HCT116 (cell line): ENCODE measurements around the gene COX6A2. TPM values are rescaled to one million over a fixed set of nuclear protein-coding genes. Genes with fewer than 3 reads are reported as not detected.

Source experiments
- ATAC-seq: fragments of 200-7000 bp; cut with Tn5 transposase; 2 replicates; pipeline ENCODE4 v1.9.1; 2020; ENCODE audit warnings: mild to moderate bottlenecking, moderate library complexity
- BruUV-seq: library from RNA; stranded (reverse); fragments of 400-500 nt; replicated peaks from 2 replicates; lab custom pipeline; 2021; lab: Mats Ljungman, UMichigan
- CTCF ChIA-PET: fragments of 300-600 bp; sonication (Branson Sonifier 250); formaldehyde crosslinking; loops from one replicate; lab custom pipeline; 2021; ENCODE audit warnings: antibody characterized with exemption; lab: Charles Lee
- POLR2A ChIA-PET: fragments of 300-600, 350-600 bp; sonication (Branson Sonifier 250); formaldehyde crosslinking; loops from one replicate; lab custom pipeline; 2021; ENCODE audit warnings: antibody characterized with exemption; lab: Charles Lee
- RAD21 ChIA-PET, 2 experiments: fragments of 300-600 bp; sonication (Branson Sonifier 250); formaldehyde crosslinking; loops; one replicate each; lab custom pipeline; 2023; ENCODE audit warnings: low total read pairs in 2 of 2; ENCODE audit not compliant: uncharacterized antibody in 2 of 2, unreplicated experiment in 2 of 2, low non-redundant PET in 1 of 2; lab: Charles Lee
- DNase-seq: peaks from one replicate; pipeline ENCODE4 v3.0.0-alpha.2; 2010; ENCODE audit warnings: low read depth, low spot score
- H2AFZ ChIP-seq: fragments of 200-600 bp; shearing (Covaris generic), sonication (generic); 2 replicates; pipeline ENCODE4 v1.6.1; 2017; ENCODE audit warnings: low read depth, mixed run types, mixed read lengths, antibody characterized with exemption, low read length; ENCODE audit not compliant: poor library complexity, severe bottlenecking
- H3K27ac ChIP-seq: 2 replicates; pipeline ENCODE4 v1.5.1; 2012; ENCODE audit warnings: low read depth, low read length
- H3K27me3 ChIP-seq: fragments of 200-600 bp; sonication (generic); 2 replicates; pipeline ENCODE4 v1.6.1; 2016; ENCODE audit warnings: mixed run types, low read length, mixed read lengths; ENCODE audit not compliant: insufficient read depth
- H3K36me3 ChIP-seq, 2 experiments: fragments of 200-500 bp in 1 of 2; fragments of 200-600 bp in 1 of 2; sonication (Bioruptor generic) in 1 of 2; sonication (generic) in 1 of 2; 2 replicates each; pipeline versions ENCODE4 v1.5.1 to v1.6.1; 2014 to 2016; ENCODE audit warnings: low read length in 2 of 2, inconsistent platforms in 1 of 2, mixed read lengths in 1 of 2, mixed run types in 1 of 2; ENCODE audit not compliant: insufficient read depth in 2 of 2, control insufficient read depth in 1 of 2
- H3K4me1 ChIP-seq, 2 experiments: fragments of 200-600 bp in 1 of 2; sonication (generic) in 1 of 2; 2 replicates each; pipeline versions ENCODE4 v1.5.1 to v1.6.1; 2012 to 2017; ENCODE audit warnings: low read length in 2 of 2, inconsistent platforms in 1 of 2, mild to moderate bottlenecking in 1 of 2, mixed read lengths in 1 of 2, mixed run types in 1 of 2, moderate library complexity in 1 of 2; ENCODE audit not compliant: insufficient read depth in 2 of 2, control insufficient read depth in 1 of 2
- H3K4me2 ChIP-seq: fragments of 200-600 bp; sonication (generic); 2 replicates; pipeline ENCODE4 v1.6.1; 2017; ENCODE audit warnings: mixed run types, low read length, mixed read lengths
- H3K4me3 ChIP-seq, 2 experiments: fragments of 200-600 bp in 1 of 2; sonication (generic) in 1 of 2; replicated peaks in 1 of 2; 2 replicates each; pipeline ENCODE4 v1.5.1; 2011 to 2016; ENCODE audit warnings: low read length in 2 of 2, control low read depth in 1 of 2, low read depth in 1 of 2, mild to moderate bottlenecking in 1 of 2, mixed read lengths in 1 of 2, mixed run types in 1 of 2
- H3K79me2 ChIP-seq: fragments of 200-600 bp; sonication (generic); 2 replicates; pipeline ENCODE4 v1.6.1; 2017; ENCODE audit warnings: mild to moderate bottlenecking, mixed run types, low read length, moderate library complexity, mixed read lengths; ENCODE audit not compliant: insufficient read depth
- H3K9ac ChIP-seq: fragments of 200-600 bp; sonication (generic); 2 replicates; pipeline ENCODE4 v1.6.1; 2016; ENCODE audit warnings: low read length, mixed read lengths
- H3K9me2 ChIP-seq: fragments of 200-600 bp; sonication (generic), shearing (Covaris generic); 2 replicates; pipeline ENCODE4 v1.6.1; 2017; ENCODE audit warnings: mixed run types, mild to moderate bottlenecking, moderate library complexity; ENCODE audit not compliant: insufficient read depth
- H3K9me3 ChIP-seq, 2 experiments: fragments of 200-500 bp in 1 of 2; fragments of 200-600 bp in 1 of 2; sonication (Bioruptor generic) in 1 of 2; sonication (generic) in 1 of 2; 2 replicates each; pipeline ENCODE4 v1.6.1; 2014 to 2017; ENCODE audit warnings: low read length in 2 of 2, mixed read lengths in 2 of 2, inconsistent platforms in 1 of 2, low read depth in 1 of 2, mild to moderate bottlenecking in 1 of 2, mixed run types in 1 of 2, moderate library complexity in 1 of 2; ENCODE audit not compliant: control insufficient read depth in 1 of 2, insufficient read depth in 1 of 2
- H4K20me1 ChIP-seq: fragments of 200-600 bp; sonication (generic), shearing (Covaris generic); 2 replicates; pipeline ENCODE4 v1.6.1; 2017; ENCODE audit warnings: mixed run types, mild to moderate bottlenecking, moderate library complexity; ENCODE audit not compliant: insufficient read depth
- CBX3 ChIP-seq: IDR thresholded peaks from 2 replicates; pipeline ENCODE4 v1.6.1; 2012; ENCODE audit warnings: low read depth
- CTCF ChIP-seq, 3 experiments: fragments of 200-600 bp in 1 of 3; sonication (generic) in 1 of 3; IDR thresholded peaks in 2 of 3; conservative IDR thresholded peaks in 1 of 3; 2 replicates each; pipeline ENCODE4 v1.5.1; 2012 to 2017; ENCODE audit warnings: low read depth in 2 of 3, low read length in 2 of 3, antibody characterized with exemption in 1 of 3, borderline replicate concordance in 1 of 3, control low read depth in 1 of 3, mild to moderate bottlenecking in 1 of 3, mixed read lengths in 1 of 3, mixed run types in 1 of 3, moderate library complexity in 1 of 3; ENCODE audit not compliant: insufficient read depth in 1 of 3
- EGR1 ChIP-seq: IDR thresholded peaks from 2 replicates; pipeline ENCODE4 v1.6.1; 2012; ENCODE audit warnings: low read depth
- EZH2 ChIP-seq: fragments of 200-600 bp; sonication (generic); IDR thresholded peaks from 2 replicates; pipeline ENCODE4 v1.6.1; 2017; ENCODE audit warnings: antibody characterized with exemption, mixed run types
- EZH2phosphoT487 ChIP-seq: fragments of 200-600 bp; IDR thresholded peaks from 2 replicates; pipeline ENCODE4 v1.6.1; 2018; ENCODE audit warnings: antibody characterized with exemption, borderline replicate concordance
- JUND ChIP-seq: IDR thresholded peaks from 2 replicates; pipeline ENCODE4 v1.6.1; 2012
- POLR2A ChIP-seq: IDR thresholded peaks from 2 replicates; pipeline ENCODE4 v1.7.0; 2011; ENCODE audit warnings: borderline replicate concordance; ENCODE audit not compliant: insufficient read depth, insufficient read length; ENCODE audit errors: extremely low read depth
- POLR2AphosphoS5 ChIP-seq: IDR thresholded peaks from 2 replicates; pipeline ENCODE4 v1.6.1; 2011; ENCODE audit warnings: mild to moderate bottlenecking, low read depth, low read length, moderate library complexity
- RAD21 ChIP-seq: IDR thresholded peaks from 2 replicates; pipeline ENCODE4 v1.6.1; 2012; ENCODE audit warnings: low read depth, mild to moderate bottlenecking
- SIN3A ChIP-seq: IDR thresholded peaks from 2 replicates; pipeline ENCODE4 v1.6.1; 2012; ENCODE audit warnings: low read depth
- SRF ChIP-seq: IDR thresholded peaks from 2 replicates; pipeline ENCODE4 v1.6.1; 2012; ENCODE audit warnings: low read depth
- TCF7L2 ChIP-seq: IDR thresholded peaks from 2 replicates; pipeline ENCODE4 v1.7.0; 2011; ENCODE audit warnings: borderline replicate concordance, inconsistent platforms; ENCODE audit not compliant: insufficient read depth, insufficient read length; ENCODE audit errors: extremely low read depth
- ZNF274 ChIP-seq: fragments of 200-500 bp; sonication (Bioruptor generic); IDR thresholded peaks from 2 replicates; pipeline ENCODE4 v1.6.1; 2014; ENCODE audit warnings: mild to moderate bottlenecking, low read depth, low read length, inconsistent platforms
- intact Hi-C: fragments of 100-400 bp; cut with micrococcal nuclease; formaldehyde crosslinking; loops from 2 replicates; pipeline ENCODE4 v1.10.0; 2022
- total RNA-seq: library from RNA; stranded (reverse); gene quantifications from one replicate; pipeline ENCODE4 v1.2.1, GENCODE V29; 2021; ENCODE audit not compliant: unreplicated experiment
- TF ChIP-seq, protein P1 (sequence below): IDR thresholded peaks from 2 replicates; pipeline ENCODE4 v1.6.1; 2012
- TF ChIP-seq, protein P2 (sequence below): IDR thresholded peaks from 2 replicates; pipeline ENCODE4 v1.6.1; 2011; ENCODE audit warnings: mild to moderate bottlenecking, low read length, moderate library complexity; ENCODE audit not compliant: insufficient replicate concordance; ENCODE audit errors: extremely low read depth
- TF ChIP-seq, protein P3 (sequence below): IDR thresholded peaks from 2 replicates; pipeline ENCODE4 v1.6.1; 2012

The COX6A2 gene
- total RNA-seq, 1 experiment from 2014 or later, result not detected

GRCh38 chr16:31400191-31400590 is 28.0 kb downstream of the COX6A2 start:
- no peak overlapping the region for H3K27ac ChIP-seq
- no peaks in the 10 kb centered on the region for H3K9me2 ChIP-seq
- no peak overlapping the region for H3K4me3 ChIP-seq
- no peaks in the 10 kb centered on the region for H4K20me1 ChIP-seq
- no peak overlapping the region for H3K9ac ChIP-seq
- H3K4me1 ChIP-seq, result peaks cover 9 to 18% of the 10 kb centered on the region in 2 experiments
- peaks cover 0 to 7% of the 10 kb centered on the region in 2 experiments; a peak in 1 of 4 replicates for H3K9me3 ChIP-seq
- H3K79me2 ChIP-seq, result peaks cover 36% of the 10 kb centered on the region
- BruUV-seq, result no TSS peak
- ATAC-seq (no peak), DNase-seq (no peak)
- H3K36me3 ChIP-seq, result peaks cover 0 to 14% of the 10 kb centered on the region in 2 experiments; a peak in 1 of 4 replicates
- TF ChIP-seq ZNF274 (no peak), SRF (no peak), EZH2phosphoT487 (no peak), EGR1 (no peak), SIN3A (no peak), CBX3 (no peak), POLR2AphosphoS5 (no peak), JUND (no peak), EZH2 (no peak), POLR2A (no peak), RAD21 (no peak), TCF7L2 (no peak), CTCF (IDR thresholded peaks at IDR 0.05 in 2 of 3, conservative IDR thresholded peaks at IDR 0.05 in 1 of 3; ENCODE audit: borderline replicate concordance in 1 of 3, insufficient read depth in 1 of 3, low read depth in 2 of 3, low read length in 2 of 3) (no peak)
- TF ChIP-seq, protein P1, sequence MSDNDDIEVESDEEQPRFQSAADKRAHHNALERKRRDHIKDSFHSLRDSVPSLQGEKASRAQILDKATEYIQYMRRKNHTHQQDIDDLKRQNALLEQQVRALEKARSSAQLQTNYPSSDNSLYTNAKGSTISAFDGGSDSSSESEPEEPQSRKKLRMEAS, result no peak
- TF ChIP-seq, protein P2, sequence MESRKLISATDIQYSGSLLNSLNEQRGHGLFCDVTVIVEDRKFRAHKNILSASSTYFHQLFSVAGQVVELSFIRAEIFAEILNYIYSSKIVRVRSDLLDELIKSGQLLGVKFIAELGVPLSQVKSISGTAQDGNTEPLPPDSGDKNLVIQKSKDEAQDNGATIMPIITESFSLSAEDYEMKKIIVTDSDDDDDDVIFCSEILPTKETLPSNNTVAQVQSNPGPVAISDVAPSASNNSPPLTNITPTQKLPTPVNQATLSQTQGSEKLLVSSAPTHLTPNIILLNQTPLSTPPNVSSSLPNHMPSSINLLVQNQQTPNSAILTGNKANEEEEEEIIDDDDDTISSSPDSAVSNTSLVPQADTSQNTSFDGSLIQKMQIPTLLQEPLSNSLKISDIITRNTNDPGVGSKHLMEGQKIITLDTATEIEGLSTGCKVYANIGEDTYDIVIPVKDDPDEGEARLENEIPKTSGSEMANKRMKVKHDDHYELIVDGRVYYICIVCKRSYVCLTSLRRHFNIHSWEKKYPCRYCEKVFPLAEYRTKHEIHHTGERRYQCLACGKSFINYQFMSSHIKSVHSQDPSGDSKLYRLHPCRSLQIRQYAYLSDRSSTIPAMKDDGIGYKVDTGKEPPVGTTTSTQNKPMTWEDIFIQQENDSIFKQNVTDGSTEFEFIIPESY, result no peak
- TF ChIP-seq, protein P3, sequence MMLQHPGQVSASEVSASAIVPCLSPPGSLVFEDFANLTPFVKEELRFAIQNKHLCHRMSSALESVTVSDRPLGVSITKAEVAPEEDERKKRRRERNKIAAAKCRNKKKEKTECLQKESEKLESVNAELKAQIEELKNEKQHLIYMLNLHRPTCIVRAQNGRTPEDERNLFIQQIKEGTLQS, result no peak
- ChIA-PET POLR2A (no interaction called here), CTCF (no interaction called here), RAD21 (no interaction called here)
- no peak overlapping the region for H3K4me2 ChIP-seq
- intact Hi-C loops, result no loop called here
- H2AFZ ChIP-seq, result no peak overlapping the region
- H3K27me3 ChIP-seq, result no peaks in the 10 kb centered on the region
